Transverse colon (tissue), 4 donors: ENCODE results near the gene AGMAT.

Source experiments
- CTCF ChIP-seq, 5 experiments: fragments of 200-600 bp in 3 of 5; fragments of 450-650 bp in 2 of 5; sonication (generic) in 3 of 5; IDR thresholded peaks; 1 replicate in 2 of 5; 2 replicates in 3 of 5; pipeline ENCODE4 v1.5.1; 2016 to 2017; ENCODE audit warnings: antibody characterized with exemption in 5 of 5, inconsistent platforms in 3 of 5, mild to moderate bottlenecking in 2 of 5, moderate library complexity in 1 of 5
- POLR2A ChIP-seq: fragments of 450-650 bp; IDR thresholded peaks from one replicate; pipeline ENCODE4 v1.6.1; 2016; ENCODE audit warnings: antibody characterized with exemption, mild to moderate bottlenecking, moderate library complexity
- POLR2AphosphoS5 ChIP-seq, 3 donors: sonication (generic); formaldehyde crosslinking; IDR thresholded peaks; one replicate each; pipeline ENCODE4 v1.6.1; 2016; ENCODE audit warnings: antibody characterized with exemption in 3 of 3

DNA sequence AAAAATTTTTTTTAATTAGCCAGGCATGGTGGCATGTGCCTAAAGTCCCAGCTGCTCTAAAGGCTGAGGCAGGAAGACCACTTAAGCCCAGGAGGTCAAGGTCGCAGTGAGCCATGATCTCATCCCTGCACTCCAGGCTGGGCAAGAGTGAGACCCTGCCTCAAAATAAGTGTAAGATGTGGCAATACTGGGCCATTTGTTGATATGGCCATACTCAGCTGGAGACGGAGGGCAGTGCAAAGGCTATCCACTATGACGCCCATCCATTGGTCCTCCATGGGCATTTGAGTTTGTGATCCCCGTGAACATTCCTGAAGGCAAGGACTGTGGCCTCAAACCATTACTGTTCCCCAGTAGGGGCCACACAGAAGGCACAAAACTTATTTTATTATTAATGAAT is 62.3 kb downstream of the AGMAT start:
- no peak for TF ChIP-seq CTCF (IDR thresholded peaks at IDR 0.05)
- TF ChIP-seq POLR2AphosphoS5 (IDR thresholded peaks at IDR 0.05) = no peak
- no peak for TF ChIP-seq POLR2A
